ENCODE data around the gene CAPN7. TPM values are rescaled to one million over a fixed set of nuclear protein-coding genes. Genes with fewer than 3 reads are reported as not detected.
A peak's percentile ranks its signal among the peaks of the same experiment; 100 is the strongest.

Gene CAPN7
- total and polyA plus RNA-seq, 2 donors (not counting 1 experiment from before 2014, with no cell fraction given): 25.9 to 38.0 TPM

DNA sequence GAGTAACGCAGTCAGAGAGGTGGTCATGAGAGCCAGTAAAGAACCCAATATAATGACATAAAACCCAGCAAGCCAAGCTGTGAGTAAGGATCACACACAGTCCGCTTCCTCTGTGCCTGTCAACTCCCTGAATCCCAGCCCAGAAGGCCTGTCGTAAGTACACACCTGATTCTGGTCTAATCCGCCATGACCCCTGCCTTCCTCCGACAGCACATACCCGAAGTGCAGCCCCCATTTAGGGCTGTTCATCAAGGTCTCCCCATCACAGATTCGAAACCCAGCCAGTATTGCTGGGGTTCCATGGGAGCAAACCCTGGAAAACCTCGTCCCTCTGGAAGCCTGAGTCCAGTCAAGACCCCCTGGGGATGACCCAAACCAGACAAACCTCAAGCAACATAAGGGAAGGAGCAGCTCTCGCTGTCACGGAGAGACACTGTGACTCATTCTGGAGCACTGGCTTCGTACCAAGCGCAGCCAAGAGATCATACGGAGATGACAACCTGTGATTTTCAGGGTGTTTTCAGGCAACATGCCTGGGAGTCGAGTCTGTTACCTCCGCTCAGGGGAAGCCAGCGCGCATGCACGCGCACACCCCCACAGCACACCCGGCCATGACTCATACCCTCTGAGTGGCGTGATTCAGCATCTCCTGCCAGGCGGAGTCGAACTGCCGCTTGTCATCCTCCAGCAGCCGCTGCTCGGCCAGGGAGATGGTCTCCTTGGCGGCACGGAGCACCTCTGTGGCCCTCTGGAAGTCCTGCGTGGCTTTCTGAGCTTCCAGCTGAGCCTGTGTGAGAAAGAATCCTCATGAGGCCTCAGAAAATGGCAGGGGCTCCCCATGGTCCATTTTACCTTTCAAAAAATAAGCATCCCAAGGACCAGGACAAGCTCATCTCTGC is 63.3 kb downstream of the CAPN7 start:
- Histone ChIP-seq H2AFZ (ENCODE audit: low read length) (no peak overlapping the region), H4K20me1 (ENCODE audit: control insufficient read depth, extremely low read depth, insufficient read depth, low read length) (no peaks in the 10 kb centered on the region), H3K79me2 (ENCODE audit: control insufficient read depth, insufficient read depth, low read length) (no peaks in the 10 kb centered on the region), H3K36me3 (ENCODE audit: control insufficient read depth, insufficient read depth, low read length) (no peaks in the 10 kb centered on the region), H3K9me3 (ENCODE audit: control insufficient read depth, insufficient read depth, low read depth, low read length) (no peaks in the 10 kb centered on the region), H3K4me2 (ENCODE audit: extremely low read depth, insufficient read depth, low read length) (peak overlapping the region; percentile 1), H3K4me3 (replicated peaks in 1 of 4; ENCODE audit: control extremely low read depth in 1 of 4, insufficient read depth in 1 of 4, low read depth in 3 of 4, low read length in 4 of 4) (no peak overlapping the region), H3K9ac (ENCODE audit: insufficient read depth, low read length) (no peak overlapping the region), H3K4me1 (ENCODE audit: control insufficient read depth, extremely low read depth, insufficient read depth, low read length) (no peaks in the 10 kb centered on the region), H3K27me3 (ENCODE audit: control insufficient read depth, insufficient read depth, low read length) (no peaks in the 10 kb centered on the region), H3K27ac (ENCODE audit: insufficient read depth, low read length) (no peak overlapping the region)
- peak; percentile 92 to 97 for DNase-seq (ENCODE audit: low read depth in 2 of 2)
- TF ChIP-seq EZH2 (IDR thresholded peaks at IDR 0.05; ENCODE audit: low read length, missing control alignments): no peak
- TF ChIP-seq, protein P1, sequence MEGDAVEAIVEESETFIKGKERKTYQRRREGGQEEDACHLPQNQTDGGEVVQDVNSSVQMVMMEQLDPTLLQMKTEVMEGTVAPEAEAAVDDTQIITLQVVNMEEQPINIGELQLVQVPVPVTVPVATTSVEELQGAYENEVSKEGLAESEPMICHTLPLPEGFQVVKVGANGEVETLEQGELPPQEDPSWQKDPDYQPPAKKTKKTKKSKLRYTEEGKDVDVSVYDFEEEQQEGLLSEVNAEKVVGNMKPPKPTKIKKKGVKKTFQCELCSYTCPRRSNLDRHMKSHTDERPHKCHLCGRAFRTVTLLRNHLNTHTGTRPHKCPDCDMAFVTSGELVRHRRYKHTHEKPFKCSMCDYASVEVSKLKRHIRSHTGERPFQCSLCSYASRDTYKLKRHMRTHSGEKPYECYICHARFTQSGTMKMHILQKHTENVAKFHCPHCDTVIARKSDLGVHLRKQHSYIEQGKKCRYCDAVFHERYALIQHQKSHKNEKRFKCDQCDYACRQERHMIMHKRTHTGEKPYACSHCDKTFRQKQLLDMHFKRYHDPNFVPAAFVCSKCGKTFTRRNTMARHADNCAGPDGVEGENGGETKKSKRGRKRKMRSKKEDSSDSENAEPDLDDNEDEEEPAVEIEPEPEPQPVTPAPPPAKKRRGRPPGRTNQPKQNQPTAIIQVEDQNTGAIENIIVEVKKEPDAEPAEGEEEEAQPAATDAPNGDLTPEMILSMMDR (conservative IDR thresholded peaks at IDR 0.05 in 1 of 2, IDR thresholded peaks at IDR 0.05 in 1 of 2; ENCODE audit: low read depth in 1 of 2, low read length in 2 of 2): no peak

DNA sequence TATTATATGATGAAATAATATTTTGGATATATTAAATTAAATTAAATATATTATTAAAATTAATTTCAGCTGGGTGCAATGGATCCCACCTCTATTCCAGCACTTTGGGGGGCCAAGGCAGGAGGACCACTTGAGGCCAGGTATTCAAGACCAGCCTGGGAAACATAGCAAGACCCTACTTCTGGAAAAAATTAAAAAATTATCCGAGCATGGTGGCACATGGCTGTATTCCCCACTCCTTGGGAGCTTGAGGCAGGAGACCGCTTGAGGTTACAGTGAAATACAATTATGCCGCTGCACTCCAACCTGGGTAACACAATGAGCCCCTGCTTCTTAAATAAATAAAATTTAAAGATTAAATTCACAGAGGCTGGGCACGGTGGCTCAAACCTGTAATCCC is 65.0 kb downstream of the CAPN7 start:
- H3K4me3 ChIP-seq (replicated peaks in 1 of 4; ENCODE audit: control extremely low read depth in 1 of 4, insufficient read depth in 1 of 4, low read depth in 3 of 4, low read length in 4 of 4): no peak overlapping the region
- H3K9ac ChIP-seq (ENCODE audit: insufficient read depth, low read length): no peak overlapping the region
- H3K79me2 ChIP-seq (ENCODE audit: control insufficient read depth, insufficient read depth, low read length): no peaks in the 10 kb centered on the region
- no peak overlapping the region for H2AFZ ChIP-seq (ENCODE audit: low read length)
- no peak overlapping the region for H3K27ac ChIP-seq (ENCODE audit: insufficient read depth, low read length)
- no peaks in the 10 kb centered on the region for H3K9me3 ChIP-seq (ENCODE audit: control insufficient read depth, insufficient read depth, low read depth, low read length)
- no peaks in the 10 kb centered on the region for H3K36me3 ChIP-seq (ENCODE audit: control insufficient read depth, insufficient read depth, low read length)
- no peaks in the 10 kb centered on the region for H4K20me1 ChIP-seq (ENCODE audit: control insufficient read depth, extremely low read depth, insufficient read depth, low read length)
- no peaks in the 10 kb centered on the region for H3K4me1 ChIP-seq (ENCODE audit: control insufficient read depth, extremely low read depth, insufficient read depth, low read length)
- no peak overlapping the region for H3K4me2 ChIP-seq (ENCODE audit: extremely low read depth, insufficient read depth, low read length)
- no peak for TF ChIP-seq EZH2 (IDR thresholded peaks at IDR 0.05; ENCODE audit: low read length, missing control alignments)
- TF ChIP-seq, protein P1 (conservative IDR thresholded peaks at IDR 0.05 in 1 of 2, IDR thresholded peaks at IDR 0.05 in 1 of 2; ENCODE audit: low read depth in 1 of 2, low read length in 2 of 2): no peak
- H3K27me3 ChIP-seq (ENCODE audit: control insufficient read depth, insufficient read depth, low read length): no peaks in the 10 kb centered on the region
- DNase-seq (ENCODE audit: low read depth in 2 of 2): no peak

DNA sequence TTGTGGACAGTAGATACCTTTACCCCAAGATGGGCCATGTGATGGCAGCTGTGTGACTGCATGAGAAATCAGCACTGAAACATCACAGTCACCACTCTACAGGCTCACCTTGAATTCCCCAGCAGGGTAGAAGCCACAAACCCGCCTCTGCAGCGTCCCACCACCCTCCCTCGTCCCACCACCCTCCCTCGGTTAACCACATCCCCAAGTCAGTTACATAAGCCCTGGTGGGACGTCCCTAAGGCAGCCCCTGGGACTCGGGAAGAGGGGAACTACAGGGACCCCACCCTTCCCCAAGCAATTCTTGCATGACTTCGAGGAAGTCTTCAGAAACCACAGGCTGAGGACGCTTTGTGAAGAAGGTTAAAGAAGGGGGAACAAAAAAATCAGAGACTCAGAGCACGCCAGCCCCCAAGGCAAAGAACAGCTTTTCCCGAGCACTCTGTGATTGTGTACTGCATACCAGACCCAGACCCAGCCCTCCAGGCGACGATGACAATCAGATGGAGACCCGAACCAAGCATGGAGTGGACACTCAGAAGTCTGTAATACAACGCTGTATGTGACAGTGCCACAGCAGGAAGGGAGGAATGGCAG is 65.8 kb downstream of the CAPN7 start:
- DNase-seq (ENCODE audit: low read depth in 2 of 2): no peak
- TF ChIP-seq, protein P1 (conservative IDR thresholded peaks at IDR 0.05 in 1 of 2, IDR thresholded peaks at IDR 0.05 in 1 of 2; ENCODE audit: low read depth in 1 of 2, low read length in 2 of 2): no peak
- Histone ChIP-seq H3K27ac (ENCODE audit: insufficient read depth, low read length) (no peak overlapping the region), H3K4me2 (ENCODE audit: extremely low read depth, insufficient read depth, low read length) (no peak overlapping the region), H3K4me1 (ENCODE audit: control insufficient read depth, extremely low read depth, insufficient read depth, low read length) (no peaks in the 10 kb centered on the region), H4K20me1 (ENCODE audit: control insufficient read depth, extremely low read depth, insufficient read depth, low read length) (no peaks in the 10 kb centered on the region), H3K36me3 (ENCODE audit: control insufficient read depth, insufficient read depth, low read length) (no peaks in the 10 kb centered on the region), H2AFZ (ENCODE audit: low read length) (no peak overlapping the region), H3K4me3 (replicated peaks in 1 of 4; ENCODE audit: control extremely low read depth in 1 of 4, insufficient read depth in 1 of 4, low read depth in 3 of 4, low read length in 4 of 4) (no peak overlapping the region), H3K9ac (ENCODE audit: insufficient read depth, low read length) (no peak overlapping the region), H3K79me2 (ENCODE audit: control insufficient read depth, insufficient read depth, low read length) (no peaks in the 10 kb centered on the region), H3K27me3 (ENCODE audit: control insufficient read depth, insufficient read depth, low read length) (no peaks in the 10 kb centered on the region), H3K9me3 (ENCODE audit: control insufficient read depth, insufficient read depth, low read depth, low read length) (no peaks in the 10 kb centered on the region)

Measured in fibroblast of lung (primary cell).